Keratinocyte (primary cell): ENCODE data around the gene CDK14. TPM values are rescaled to one million over a fixed set of nuclear protein-coding genes. Genes with fewer than 3 reads are reported as not detected.

Source experiments
- DNase-seq: peaks from one replicate; pipeline ENCODE4 v3.0.0-alpha.2; 2011; ENCODE audit warnings: low read depth, missing footprints, low spot score
- FAIRE-seq: peaks from 2 replicates; lab custom pipeline; 2011; peaks lifted over from hg19 to GRCh38; lab: Jason Lieb, UNC
- H2AFZ ChIP-seq: 2 replicates; pipeline ENCODE4 v1.6.0; 2012; ENCODE audit warnings: low read length, control low read depth, inconsistent platforms; ENCODE audit not compliant: control insufficient read depth
- H3K27ac ChIP-seq: 2 replicates; pipeline ENCODE4 v1.5.1; 2011; ENCODE audit warnings: low read length; ENCODE audit not compliant: control insufficient read depth, insufficient read depth
- H3K27me3 ChIP-seq: 3 replicates; pipeline ENCODE4 v1.6.0; 2011; ENCODE audit warnings: low read length; ENCODE audit not compliant: control insufficient read depth, insufficient read depth; ENCODE audit errors: extremely low read depth
- H3K36me3 ChIP-seq, 2 experiments: 2 replicates in 1 of 2; 3 replicates in 1 of 2; pipeline ENCODE4 v1.5.1; 2011; ENCODE audit warnings: low read length in 2 of 2, mild to moderate bottlenecking in 1 of 2; ENCODE audit not compliant: control insufficient read depth in 2 of 2, insufficient read depth in 2 of 2; ENCODE audit errors: extremely low read depth in 1 of 2
- H3K4me1 ChIP-seq: 3 replicates; pipeline ENCODE4 v1.5.1; 2011; ENCODE audit warnings: low read length; ENCODE audit not compliant: control insufficient read depth, insufficient read depth; ENCODE audit errors: extremely low read depth
- H3K4me2 ChIP-seq: 3 replicates; pipeline ENCODE4 v1.6.0; 2011; ENCODE audit warnings: low read depth, low read length; ENCODE audit not compliant: control insufficient read depth, insufficient read depth; ENCODE audit errors: extremely low read depth
- H3K4me3 ChIP-seq, 3 experiments: fragments of 200-600 bp in 1 of 3; sonication (generic) in 1 of 3; 2 replicates in 2 of 3; 3 replicates in 1 of 3; pipeline ENCODE4 v1.5.1; 2011 to 2016; ENCODE audit warnings: low read length in 3 of 3, mild to moderate bottlenecking in 3 of 3, control low read depth in 2 of 3, inconsistent platforms in 1 of 3, low read depth in 1 of 3, mixed read lengths in 1 of 3, mixed run types in 1 of 3, moderate library complexity in 1 of 3; ENCODE audit not compliant: control insufficient read depth in 2 of 3, insufficient read depth in 2 of 3; ENCODE audit errors: extremely low read depth in 1 of 3
- H3K79me2 ChIP-seq: 2 replicates; pipeline ENCODE4 v1.6.0; 2012; ENCODE audit warnings: low read length; ENCODE audit not compliant: control insufficient read depth, insufficient read depth
- H3K9ac ChIP-seq: 3 replicates; pipeline ENCODE4 v1.6.0; 2011; ENCODE audit warnings: low read length; ENCODE audit not compliant: control insufficient read depth, insufficient read depth; ENCODE audit errors: extremely low read depth
- H3K9me1 ChIP-seq: 3 replicates; pipeline ENCODE4 v1.6.0; 2011; ENCODE audit warnings: low read length; ENCODE audit not compliant: control insufficient read depth, insufficient read depth; ENCODE audit errors: extremely low read depth
- H3K9me3 ChIP-seq: 2 replicates; pipeline ENCODE4 v1.5.1; 2012; ENCODE audit warnings: low read depth, low read length; ENCODE audit not compliant: control insufficient read depth
- H4K20me1 ChIP-seq: 3 replicates; pipeline ENCODE4 v1.6.0; 2011; ENCODE audit warnings: low read length; ENCODE audit not compliant: control insufficient read depth, insufficient read depth; ENCODE audit errors: extremely low read depth
- CTCF ChIP-seq, 3 experiments: IDR thresholded peaks in 1 of 3; conservative IDR thresholded peaks in 1 of 3; optimal IDR thresholded peaks in 1 of 3; 2 replicates in 2 of 3; 3 replicates in 1 of 3; pipeline versions ENCODE3 to v1.5.1; 2011; ENCODE audit warnings: low read length in 3 of 3, mild to moderate bottlenecking in 3 of 3, moderate library complexity in 2 of 3, control low read depth in 1 of 3, inconsistent platforms in 1 of 3; ENCODE audit not compliant: insufficient read depth in 2 of 3; ENCODE audit errors: extremely low read depth in 1 of 3
- EZH2 ChIP-seq: IDR thresholded peaks from one replicate; pipeline ENCODE4 v1.6.1; 2012; ENCODE audit warnings: inconsistent platforms, mild to moderate bottlenecking, low read length, moderate library complexity
- dilution Hi-C: fragments of 300-500 bp; cut with MboI; formaldehyde crosslinking; loops from one replicate; pipeline ENCODE4 v1.7.0; 2020; ENCODE audit warnings: low sequenced_read_pairs; ENCODE audit not compliant: extremely low pct_ligation_motif_present
- polyA plus RNA-seq, 5 experiments: library from polyadenylated mRNA; depleted of rRNA in 3 of 5; stranded (reverse) in 3 of 5; stranded (forward) in 1 of 5; unstranded in 1 of 5; fragments of >200 nt; gene quantifications; 1 replicate in 1 of 5; 2 replicates in 3 of 5; 3 replicates in 1 of 5; pipeline versions ENCODE4 v1.2.1 to v1.2.3, GENCODE V29; 2011 to 2012; ENCODE audit warnings: missing spikeins in 2 of 5, low read depth in 1 of 5, low replicate concordance in 1 of 5

Gene CDK14
- polyA plus RNA-seq, 1 donor (not counting 4 experiments of a cell fraction or from before 2014, with no cell fraction given): 4.0 TPM

- Histone ChIP-seq H3K4me3 (no peak overlapping the region), H3K79me2 (no peaks in the 10 kb centered on the region), H3K9ac (no peak overlapping the region), H3K9me3 (no peaks in the 10 kb centered on the region), H3K36me3 (no peaks in the 10 kb centered on the region), H2AFZ (no peak overlapping the region), H3K4me1 (no peaks in the 10 kb centered on the region), H4K20me1 (no peaks in the 10 kb centered on the region), H3K9me1 (no peaks in the 10 kb centered on the region), H3K27ac (no peak overlapping the region), H3K27me3 (no peaks in the 10 kb centered on the region), H3K4me2 (no peak overlapping the region)
- DNase-seq (no peak), FAIRE-seq (no peak)
- no peak for TF ChIP-seq CTCF (optimal IDR thresholded peaks at IDR 0.05 in 1 of 3, IDR thresholded peaks at IDR 0.05 in 1 of 3, conservative IDR thresholded peaks at IDR 0.05 in 1 of 3; ENCODE audit: extremely low read depth in 1 of 3, insufficient read depth in 2 of 3, low read length in 3 of 3)
- TF ChIP-seq EZH2: no peak
- dilution Hi-C loops: no loop called here
These were observed 81.6 kb downstream of the CDK14 start for GRCh38 chr7:90677486-90678404.

GRCh38 chr7:90678986-90679385, 82.9 kb downstream of the CDK14 start:
- H4K20me1 ChIP-seq: no peaks in the 10 kb centered on the region
- no peaks in the 10 kb centered on the region for H3K4me1 ChIP-seq
- no peak overlapping the region for H3K4me3 ChIP-seq
- FAIRE-seq (no peak), DNase-seq (no peak)
- no peaks in the 10 kb centered on the region for H3K79me2 ChIP-seq
- dilution Hi-C loops: no loop called here
- no peak overlapping the region for H3K4me2 ChIP-seq
- no peak for TF ChIP-seq CTCF (optimal IDR thresholded peaks at IDR 0.05 in 1 of 3, IDR thresholded peaks at IDR 0.05 in 1 of 3, conservative IDR thresholded peaks at IDR 0.05 in 1 of 3; ENCODE audit: extremely low read depth in 1 of 3, insufficient read depth in 2 of 3, low read length in 3 of 3)
- no peak for TF ChIP-seq EZH2
- no peak overlapping the region for H2AFZ ChIP-seq
- no peak overlapping the region for H3K9ac ChIP-seq
- H3K9me3 ChIP-seq: no peaks in the 10 kb centered on the region
- no peak overlapping the region for H3K27ac ChIP-seq
- no peaks in the 10 kb centered on the region for H3K9me1 ChIP-seq
- H3K27me3 ChIP-seq: no peaks in the 10 kb centered on the region
- no peaks in the 10 kb centered on the region for H3K36me3 ChIP-seq
